Right lobe of liver (tissue), 6 donors: ENCODE measurements around the gene FRMD4A. TPM values are rescaled to one million over a fixed set of nuclear protein-coding genes. Genes with fewer than 3 reads are reported as not detected.

Experiments
- ATAC-seq, 4 donors: fragments of 200-7000 bp; cut with Tn5 transposase; one replicate each; pipeline ENCODE4 v1.9.1; 2020; ENCODE audit warnings: mild to moderate bottlenecking in 4 of 4, moderate library complexity in 4 of 4
- DNase-seq, 3 donors: peaks; one replicate each; pipeline ENCODE4 v3.0.0-alpha.2; 2020
- H3K27ac ChIP-seq, 3 donors: fragments of 200-600 bp; one replicate each; pipeline ENCODE4 v1.8.0; 2022
- H3K27me3 ChIP-seq, 2 donors: fragments of 200-600 bp; one replicate each; pipeline ENCODE4 v1.8.0; 2022
- H3K36me3 ChIP-seq, 4 donors: fragments of 200-600 bp; sonication (generic) in 1 of 4; one replicate each; pipeline versions ENCODE4 v1.5.1 to v1.8.0; 2017 to 2022; ENCODE audit warnings: control low read depth in 1 of 4
- H3K4me1 ChIP-seq, 4 donors: fragments of 200-600 bp; sonication (generic) in 1 of 4; one replicate each; pipeline versions ENCODE4 v1.5.1 to v1.8.0; 2017 to 2022; ENCODE audit warnings: control low read depth in 1 of 4
- H3K4me3 ChIP-seq, 3 donors: fragments of 200-600 bp; one replicate each; pipeline ENCODE4 v1.8.0; 2022
- H3K9me3 ChIP-seq, 4 donors: fragments of 200-600 bp; sonication (generic) in 1 of 4; one replicate each; pipeline versions ENCODE4 v1.5.1 to v1.8.0; 2017 to 2022; ENCODE audit warnings: control low read depth in 1 of 4
- POLR2A ChIP-seq: fragments of 450-650 bp; IDR thresholded peaks from one replicate; pipeline ENCODE4 v1.6.1; 2017; ENCODE audit warnings: antibody characterized with exemption, mild to moderate bottlenecking
- WGBS: methylation state at CpG from one replicate; pipeline ENCODE4 v1.1.6; 2018; ENCODE audit warnings: low coverage, low lambda C conversion rate; ENCODE audit not compliant: insufficient coverage; ENCODE audit errors: missing lambda C conversion rate; 5-methylcytosine and 5-hydroxymethylcytosine counted together
- intact Hi-C, 2 donors: fragments of 100-400 bp; cut with DNase I; formaldehyde crosslinking; loops; one replicate each; pipeline versions ENCODE4 v1.11.2 to v1.14.1; 2022
- total RNA-seq, 6 experiments: library from RNA; depleted of rRNA in 2 of 6; stranded (reverse); fragments of >200 nt in 2 of 6; fragmentation: NEBNext Ultra II Directional in 3 of 6; extraction: Animal tissue kit (Norgen Biotek cat#: 25700) in 3 of 6; gene quantifications; one replicate each; pipeline versions ENCODE4 v1.1.0 to v1.2.4, GENCODE V29; 2016 to 2023
- TF ChIP-seq, protein P1 (sequence below), 4 donors: fragments of 200-600 bp in 3 of 4; fragments of 450-650 bp in 1 of 4; IDR thresholded peaks; one replicate each; pipeline versions ENCODE4 v1.5.1 to v1.8.0; 2016 to 2022; ENCODE audit warnings: antibody characterized with exemption in 4 of 4, mild to moderate bottlenecking in 2 of 4
- donor health status: DM: no; HTN: yes; CAD: no.
- donor health status: DM: no; HTN: no; CAD: no.
- donor health status: DM: no; HTN: no; CAD: no.
- donor health status: DM: no; HTN: yes; CAD: no.
- donor health status: DM: no; HTN: yes; CAD: no.

The FRMD4A gene
- total RNA-seq, 6 experiments from 2014 or later, result 8.4 to 22.8 (median 13.3) TPM

DNA sequence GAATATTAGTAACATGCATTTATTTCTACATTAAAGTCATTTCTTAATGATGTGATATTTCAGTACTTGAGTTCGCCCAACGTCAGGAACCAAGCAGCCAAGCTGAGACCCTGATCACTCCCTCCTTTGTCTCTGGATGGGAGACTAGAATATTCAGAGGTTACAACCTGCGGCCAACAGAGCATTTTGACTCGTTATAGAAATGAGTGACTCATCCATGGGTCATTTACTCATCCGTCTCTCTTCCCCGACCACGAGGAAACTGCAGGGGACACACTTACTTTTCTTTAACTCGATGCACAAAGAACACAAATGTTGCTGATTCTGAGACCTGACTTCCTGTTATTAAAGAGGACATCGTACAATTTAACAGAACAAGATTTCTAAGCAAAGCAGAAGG lies 343.3 kb downstream of the FRMD4A start:
- intact Hi-C loops, result no loop called here
- TF ChIP-seq, protein P1, sequence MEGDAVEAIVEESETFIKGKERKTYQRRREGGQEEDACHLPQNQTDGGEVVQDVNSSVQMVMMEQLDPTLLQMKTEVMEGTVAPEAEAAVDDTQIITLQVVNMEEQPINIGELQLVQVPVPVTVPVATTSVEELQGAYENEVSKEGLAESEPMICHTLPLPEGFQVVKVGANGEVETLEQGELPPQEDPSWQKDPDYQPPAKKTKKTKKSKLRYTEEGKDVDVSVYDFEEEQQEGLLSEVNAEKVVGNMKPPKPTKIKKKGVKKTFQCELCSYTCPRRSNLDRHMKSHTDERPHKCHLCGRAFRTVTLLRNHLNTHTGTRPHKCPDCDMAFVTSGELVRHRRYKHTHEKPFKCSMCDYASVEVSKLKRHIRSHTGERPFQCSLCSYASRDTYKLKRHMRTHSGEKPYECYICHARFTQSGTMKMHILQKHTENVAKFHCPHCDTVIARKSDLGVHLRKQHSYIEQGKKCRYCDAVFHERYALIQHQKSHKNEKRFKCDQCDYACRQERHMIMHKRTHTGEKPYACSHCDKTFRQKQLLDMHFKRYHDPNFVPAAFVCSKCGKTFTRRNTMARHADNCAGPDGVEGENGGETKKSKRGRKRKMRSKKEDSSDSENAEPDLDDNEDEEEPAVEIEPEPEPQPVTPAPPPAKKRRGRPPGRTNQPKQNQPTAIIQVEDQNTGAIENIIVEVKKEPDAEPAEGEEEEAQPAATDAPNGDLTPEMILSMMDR (IDR thresholded peaks at IDR 0.05), result no peak
- no peak for TF ChIP-seq POLR2A
- ATAC-seq (peak in 1 of 4 donors; percentile 11), DNase-seq (no peak)
- Histone ChIP-seq H3K4me1 (peaks cover 0 to 23% (median 5%) of the 10 kb centered on the region in 4 donors), H3K27ac (peak overlapping the region in 2 of 3 donors; percentile 13 to 45), H3K27me3 (no peaks in the 10 kb centered on the region), H3K4me3 (no peak overlapping the region), H3K36me3 (no peaks in the 10 kb centered on the region), H3K9me3 (no peaks in the 10 kb centered on the region)
- 45% methylated on average over 9 of the region's 9 CpGs for WGBS

GRCh38 chr10:13984647-13985155 lies 346.0 kb downstream of the FRMD4A start:
- Histone ChIP-seq H3K36me3 (no peaks in the 10 kb centered on the region), H3K4me1 (peaks cover 0 to 23% (median 5%) of the 10 kb centered on the region in 4 donors), H3K4me3 (no peak overlapping the region), H3K27me3 (no peaks in the 10 kb centered on the region), H3K27ac (no peak overlapping the region), H3K9me3 (no peaks in the 10 kb centered on the region)
- ATAC-seq (peak in 2 of 4 donors; percentile 19 to 58), DNase-seq (no peak)
- intact Hi-C loops, result no loop called here
- 36% methylated on average over 4 of the region's 7 CpGs for WGBS
- TF ChIP-seq, protein P1 (IDR thresholded peaks at IDR 0.05), result no peak
- TF ChIP-seq POLR2A, result no peak

DNA sequence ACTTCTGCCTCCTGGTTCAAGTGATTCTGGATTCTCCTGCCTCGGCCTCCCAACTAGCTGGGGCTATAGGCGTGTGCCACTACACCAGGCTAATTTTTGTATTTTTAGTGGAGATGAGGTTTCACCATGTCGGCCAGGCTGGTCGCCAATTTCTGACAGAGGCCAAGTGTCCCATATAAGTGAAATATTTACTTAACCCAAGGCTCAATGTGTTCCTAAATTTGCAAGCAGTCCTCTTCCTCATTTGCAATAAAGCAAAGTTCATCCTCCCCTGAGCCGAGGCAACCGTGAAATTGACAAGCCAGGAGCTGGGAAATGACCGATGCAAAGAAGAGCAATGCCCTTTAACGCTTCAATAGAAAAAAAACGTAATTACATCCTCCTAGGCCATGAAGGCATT lies 347.7 kb downstream of the FRMD4A start:
- DNase-seq, result peak; percentile 79 to 84 (median 79)
- 21% methylated on average over 9 of the region's 9 CpGs for WGBS
- H3K27me3 ChIP-seq, result no peaks in the 10 kb centered on the region

DNA sequence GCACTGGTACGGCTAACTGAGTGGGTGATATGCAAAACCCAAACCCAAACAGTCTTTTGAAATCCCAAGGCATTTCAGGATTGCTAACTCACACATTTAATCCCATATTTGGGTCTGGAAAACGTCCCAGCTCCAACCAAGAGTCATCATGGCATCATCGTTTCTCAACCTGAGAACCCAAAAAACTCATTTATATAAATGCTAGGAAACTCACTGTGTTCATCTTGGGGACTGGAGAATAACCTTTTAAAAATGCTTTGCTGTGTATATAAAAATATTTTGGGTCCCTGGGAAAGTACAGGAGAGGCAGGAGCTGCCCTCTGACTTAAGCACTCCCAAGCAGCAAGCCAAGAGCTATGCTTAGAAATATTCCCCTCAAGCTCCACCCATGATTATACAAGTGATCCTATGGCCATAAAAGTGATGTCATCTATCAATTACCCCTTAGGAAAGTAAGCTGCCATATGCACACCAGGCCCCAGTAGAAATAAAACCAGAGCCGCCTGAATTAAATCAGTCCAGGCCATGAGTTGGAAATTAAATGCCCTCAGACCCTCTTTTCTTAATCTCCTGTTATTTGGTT lies 352.1 kb downstream of the FRMD4A start:
- TF ChIP-seq, protein P1 (IDR thresholded peaks at IDR 0.05), result no peak
- no peak for TF ChIP-seq POLR2A
- no peak overlapping the region for H3K27ac ChIP-seq
- 71% methylated on average over 4 of the region's 4 CpGs for WGBS
- H3K4me1 ChIP-seq, result peaks cover 0 to 11% (median 5%) of the 10 kb centered on the region in 4 donors
- no peak overlapping the region for H3K4me3 ChIP-seq
- DNase-seq (no peak), ATAC-seq (no peak)
- no peaks in the 10 kb centered on the region for H3K9me3 ChIP-seq
- H3K36me3 ChIP-seq, result no peaks in the 10 kb centered on the region
- H3K27me3 ChIP-seq, result no peaks in the 10 kb centered on the region
- intact Hi-C loops, result no loop called here

More for the DNA sequence above, 347.7 kb downstream of the FRMD4A start:
- ATAC-seq, result peak; percentile 88 to 93 (median 90)
- TF ChIP-seq, protein P1 (IDR thresholded peaks at IDR 0.05), result no peak
- TF ChIP-seq POLR2A, result no peak
- Histone ChIP-seq H3K36me3 (no peaks in the 10 kb centered on the region), H3K9me3 (no peaks in the 10 kb centered on the region), H3K4me1 (peaks cover 0 to 23% (median 5%) of the 10 kb centered on the region in 4 donors), H3K4me3 (no peak overlapping the region), H3K27ac (peak overlapping the region; percentile 28 to 47 (median 47))
- intact Hi-C loops, result no loop called here
